HG02938 (cell line): ENCODE data around the gene BACH2.

Source experiments
- ATAC-seq: cut with Tn5 transposase; IDR thresholded peaks from one replicate; pipeline ENCODE4 v1.9.1; 2021; ENCODE audit warnings: mild to moderate bottlenecking, moderate library complexity; ENCODE audit not compliant: unreplicated experiment

BACH2 gene

DNA sequence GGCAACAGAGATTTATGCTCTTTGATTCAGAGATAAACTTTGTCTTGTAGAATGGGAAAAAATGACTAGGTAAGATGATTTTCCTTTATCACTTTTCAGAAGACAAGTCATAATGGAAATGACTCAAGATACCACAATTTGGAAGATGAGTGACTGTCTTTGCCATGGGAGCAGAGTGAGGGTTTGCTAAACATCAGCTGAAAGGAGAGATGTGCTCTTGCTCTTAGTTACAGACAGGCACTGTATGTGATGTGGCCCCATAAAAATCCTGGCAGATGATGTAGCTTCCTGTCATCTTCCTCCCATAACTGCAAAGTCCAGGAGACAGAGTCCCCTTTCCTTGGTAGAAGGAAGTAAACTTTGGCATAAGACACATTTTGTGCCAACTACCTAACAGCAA lies 47.6 kb downstream of the BACH2 start:
- no peak for ATAC-seq

DNA sequence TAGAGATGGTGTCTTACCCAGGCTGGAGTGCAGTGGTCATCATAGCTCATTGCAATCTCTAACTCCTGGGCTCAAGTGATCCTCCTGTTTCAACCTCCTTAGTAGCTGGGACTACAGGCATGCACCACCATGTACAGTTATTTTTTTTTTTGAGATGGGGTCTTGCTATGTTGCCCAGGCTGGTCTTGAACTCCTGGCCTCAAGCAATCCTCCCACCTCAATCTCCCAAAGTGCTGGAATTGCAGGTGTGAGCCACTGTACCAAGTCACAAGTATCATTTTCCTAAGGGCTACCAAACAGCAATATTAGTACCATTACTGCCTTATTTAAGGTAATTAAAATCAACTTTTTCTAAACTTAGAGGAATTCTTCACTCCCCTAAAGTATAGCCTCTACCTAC lies 49.4 kb downstream of the BACH2 start:
- ATAC-seq: no peak

DNA sequence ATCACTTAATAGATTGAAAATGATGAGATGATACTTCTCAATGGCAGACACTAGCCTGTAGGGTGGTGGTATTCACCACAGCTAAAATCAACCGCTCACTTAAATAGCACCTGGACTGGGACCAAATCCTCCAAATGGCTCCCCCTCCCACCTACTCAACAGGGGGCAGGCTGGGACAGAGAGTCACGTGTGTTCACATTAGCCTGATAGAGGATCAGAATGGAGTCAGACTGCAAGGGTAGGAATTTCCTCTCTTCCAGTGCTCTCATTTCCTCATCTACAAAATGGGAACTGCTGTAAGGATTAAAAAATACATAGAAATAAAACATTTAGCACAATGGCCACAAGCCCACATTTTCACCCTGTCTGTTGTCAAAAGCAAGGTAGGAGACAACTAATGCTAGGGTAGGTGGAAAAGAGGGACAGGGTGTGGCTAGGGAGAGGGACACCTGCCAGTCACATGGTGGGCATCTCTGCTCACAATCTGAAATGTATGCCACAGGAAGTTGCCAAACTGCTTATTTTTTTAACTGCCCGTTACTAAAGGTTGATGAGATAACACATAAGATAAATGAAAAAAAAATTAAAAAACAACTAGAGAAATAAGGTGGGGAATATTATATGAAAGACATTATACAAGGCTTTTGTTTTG lies 55.3 kb downstream of the BACH2 start:
- ATAC-seq: no peak

DNA sequence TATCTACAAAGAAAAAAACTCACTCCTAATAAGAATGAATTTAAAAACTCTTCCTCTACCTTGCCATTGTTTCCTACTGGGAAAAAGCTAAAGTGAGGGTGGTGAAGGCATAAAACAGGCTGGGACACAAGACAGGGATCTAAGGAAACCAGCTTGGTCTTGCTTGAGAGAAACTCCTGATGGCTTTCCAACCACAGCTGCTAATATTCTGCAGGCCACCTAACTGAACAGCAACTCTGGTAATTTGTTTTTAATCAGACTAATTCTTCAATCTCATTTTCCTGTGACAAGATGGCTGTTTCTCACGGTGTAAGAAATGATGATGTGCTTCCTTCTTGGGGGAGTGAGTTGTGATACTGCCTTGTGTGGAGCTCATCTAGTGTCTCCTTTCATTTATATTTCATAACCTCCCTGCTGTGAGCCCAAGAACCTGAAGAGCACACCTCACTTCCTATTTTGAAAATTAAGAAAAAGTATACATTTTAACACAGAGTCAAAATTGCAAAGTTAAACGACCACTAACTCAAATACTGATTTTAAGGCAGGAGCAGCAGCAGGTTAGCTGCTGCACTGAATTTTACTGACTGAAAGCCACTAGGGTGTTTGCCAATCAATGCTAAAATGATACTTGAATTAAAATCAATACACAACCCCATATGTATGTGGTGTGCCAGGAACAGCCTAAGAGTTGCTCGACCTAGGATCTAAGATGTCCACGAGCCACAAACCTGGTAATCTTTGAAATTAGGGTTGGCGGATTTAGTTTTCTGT lies 58.0 kb downstream of the BACH2 start:
- ATAC-seq: no peak

DNA sequence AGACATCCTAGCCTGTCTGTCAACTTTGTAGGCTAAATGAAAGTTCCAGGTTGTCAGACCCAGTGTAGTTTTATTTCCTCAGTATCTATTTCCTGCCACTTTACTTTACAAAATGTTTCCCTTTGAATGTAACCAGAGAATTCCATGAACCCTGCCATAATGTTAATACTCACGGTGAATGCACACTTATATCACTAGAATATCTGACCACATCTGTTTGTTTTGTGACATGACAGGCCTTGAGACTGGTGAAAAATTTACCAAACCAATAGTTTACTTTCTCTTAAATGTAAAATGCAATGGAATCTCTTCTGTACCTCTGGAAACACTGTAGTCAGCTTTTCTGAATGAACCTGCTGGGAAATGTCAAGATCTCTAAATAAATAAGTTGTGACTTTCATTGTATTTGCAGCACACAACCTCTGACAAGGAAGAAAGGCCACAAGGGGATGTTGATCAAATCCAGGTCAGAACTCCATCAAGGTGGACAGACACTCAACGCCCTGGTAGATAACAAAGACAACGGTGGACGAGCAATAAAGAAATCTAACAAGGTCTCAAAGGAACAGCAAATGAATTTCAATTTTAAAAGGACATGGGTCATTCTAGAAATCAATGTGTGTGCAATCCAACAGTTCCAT lies 59.2 kb downstream of the BACH2 start:
- ATAC-seq: no peak

DNA sequence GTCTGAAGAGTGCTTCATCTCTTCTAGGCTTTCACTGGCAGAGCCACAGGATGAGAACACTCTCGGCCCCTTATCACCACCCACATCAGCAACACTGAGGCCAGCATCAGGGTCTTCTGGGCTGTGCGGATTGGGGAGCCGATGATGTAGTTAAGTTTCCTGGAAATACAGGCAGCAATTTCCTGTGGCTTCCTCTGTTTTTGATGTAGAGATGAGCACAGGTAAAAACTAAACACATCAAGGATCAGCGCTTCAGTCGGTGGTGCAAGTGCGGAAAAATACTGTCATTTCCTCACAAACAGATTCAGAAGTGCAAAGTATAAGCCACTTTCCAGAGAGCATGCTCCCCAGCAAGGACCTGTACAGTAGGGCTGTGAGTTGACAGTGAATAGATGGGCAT lies 62.6 kb downstream of the BACH2 start:
- ATAC-seq: no peak

DNA sequence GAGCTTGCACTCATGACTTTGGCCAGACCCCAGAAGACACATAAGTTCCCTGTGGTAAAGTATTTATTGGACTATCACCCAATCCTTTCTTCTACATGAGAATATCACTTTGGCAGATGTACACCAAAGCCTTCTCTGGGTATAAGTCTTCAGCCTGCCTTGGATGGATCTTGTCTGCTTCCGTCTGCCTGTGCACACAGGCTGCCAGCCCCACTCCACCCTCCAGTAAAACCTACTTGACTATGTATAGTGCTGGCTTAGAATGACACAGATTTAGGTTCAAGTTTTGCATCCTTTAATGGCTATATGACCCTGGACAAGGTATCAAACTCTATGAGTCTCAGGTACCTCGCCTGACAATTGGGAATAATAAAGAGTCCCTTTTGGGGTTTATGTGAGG lies 63.4 kb downstream of the BACH2 start:
- no peak for ATAC-seq

DNA sequence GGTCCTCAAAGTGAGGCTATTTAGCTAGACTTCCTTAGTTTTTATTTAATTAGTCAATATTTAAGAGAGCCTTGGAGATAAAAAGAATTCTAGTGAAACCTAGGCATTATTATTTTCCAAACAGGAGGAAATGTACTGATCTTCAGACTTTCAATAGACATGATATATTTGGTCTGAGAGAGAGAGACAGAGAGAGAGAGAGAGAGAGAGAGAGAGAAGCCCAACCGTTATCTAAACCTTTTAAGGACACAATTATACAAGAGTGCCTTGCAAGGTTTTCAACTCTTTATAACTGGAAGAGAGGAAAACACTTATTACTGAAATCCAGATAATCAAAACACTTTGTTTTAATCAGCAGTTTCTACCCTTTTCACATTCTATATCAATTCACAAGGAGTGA lies 64.8 kb downstream of the BACH2 start:
- ATAC-seq: no peak

DNA sequence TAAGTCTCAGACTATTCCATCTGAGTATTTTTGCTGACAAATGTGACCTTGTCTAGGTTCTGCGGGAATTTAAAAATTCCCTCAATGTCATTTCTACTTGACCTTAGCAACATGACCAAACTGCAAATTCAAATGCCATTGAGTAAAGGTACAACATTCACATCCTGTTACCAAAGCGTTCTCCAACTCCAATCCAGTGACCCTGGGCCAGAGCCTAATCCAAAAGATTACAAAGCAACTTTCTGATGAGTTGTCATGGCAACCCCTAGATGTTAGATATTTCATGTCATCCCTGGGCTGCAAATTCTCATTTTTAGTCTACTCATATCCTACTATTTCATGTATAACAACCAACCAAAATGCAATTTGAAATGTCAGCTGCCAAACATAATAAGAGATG lies 65.3 kb downstream of the BACH2 start:
- no peak for ATAC-seq

DNA sequence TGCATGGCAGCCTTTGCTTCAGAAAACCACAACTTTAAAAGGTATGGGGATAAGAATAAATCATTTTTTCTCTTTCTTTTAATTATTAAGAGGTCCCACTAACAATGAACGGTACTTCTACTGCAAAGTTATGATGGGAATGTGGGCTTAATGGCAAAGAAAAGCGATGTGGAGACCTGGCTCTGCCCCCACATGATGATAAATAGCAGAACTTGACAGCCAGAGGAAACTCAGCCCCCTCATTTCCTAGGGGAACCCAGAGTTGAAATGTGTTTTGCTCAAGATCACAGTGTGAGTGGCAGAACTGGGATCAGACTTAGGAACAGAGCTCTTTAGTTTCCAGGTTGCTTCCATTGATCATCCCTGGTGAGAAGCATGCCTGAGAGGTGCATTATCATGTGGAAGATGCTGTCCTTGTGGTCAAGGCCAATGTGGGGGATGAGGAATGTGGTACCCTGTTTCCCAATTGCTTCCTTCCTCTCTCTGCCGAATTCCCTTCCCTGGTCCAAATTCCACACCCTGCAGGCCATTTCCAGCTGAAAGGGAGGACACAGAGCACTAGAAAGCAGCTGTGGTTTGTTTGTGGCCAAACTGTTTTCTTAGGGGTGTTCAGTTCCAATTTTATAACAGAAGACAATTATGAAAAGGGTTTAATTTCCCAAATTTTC lies 66.0 kb downstream of the BACH2 start:
- ATAC-seq: no peak

DNA sequence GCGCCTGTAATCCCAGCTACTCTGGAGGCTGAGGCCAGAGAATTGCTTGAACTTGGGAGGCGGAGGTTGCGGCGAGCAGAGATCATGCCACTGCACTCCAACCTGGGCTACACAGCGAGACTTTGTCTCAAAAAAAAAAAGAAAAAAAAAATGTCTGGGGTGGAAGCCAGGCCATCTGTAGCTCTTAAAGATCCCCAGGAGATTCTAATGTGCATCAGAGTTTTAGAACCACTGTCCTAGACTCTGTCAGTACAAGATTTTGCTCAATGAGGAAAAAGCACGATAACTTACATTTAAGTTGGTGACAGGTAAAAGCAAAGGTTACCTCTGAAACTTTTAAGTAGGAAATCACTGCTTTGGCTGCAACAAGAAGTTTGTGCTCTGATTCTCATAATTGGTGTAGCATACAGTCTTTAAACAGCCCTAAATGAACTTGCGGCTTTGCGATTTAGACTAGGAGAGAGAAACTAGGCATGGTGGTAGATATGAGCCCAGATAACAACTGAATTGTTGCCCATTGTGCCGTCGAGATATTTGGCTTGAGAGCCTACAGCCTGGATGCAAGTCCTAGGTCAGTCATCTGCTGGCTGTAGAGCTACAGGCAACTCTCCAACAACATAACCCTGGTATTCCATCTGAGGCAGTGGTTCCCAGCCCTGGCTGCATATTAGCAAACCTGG lies 67.2 kb downstream of the BACH2 start:
- ATAC-seq: no peak

DNA sequence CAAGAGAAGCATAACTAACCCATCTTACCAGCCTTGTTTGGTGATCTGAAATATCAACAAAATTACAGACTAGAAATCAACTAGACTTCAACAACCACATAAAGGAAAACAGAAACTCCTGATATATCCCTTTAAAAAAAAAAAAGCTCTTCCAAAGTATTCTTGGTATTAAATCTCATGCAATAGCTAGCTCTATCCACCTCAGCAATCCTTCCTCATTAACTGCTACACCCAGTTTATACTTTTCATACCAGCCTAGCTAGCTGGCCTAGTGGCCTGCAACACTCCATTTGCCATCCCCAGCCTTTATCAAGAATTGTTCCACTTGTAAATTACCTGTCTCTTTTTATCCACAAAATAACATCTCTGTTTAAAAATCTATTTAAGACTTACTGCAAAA lies 69.0 kb downstream of the BACH2 start:
- no peak for ATAC-seq

DNA sequence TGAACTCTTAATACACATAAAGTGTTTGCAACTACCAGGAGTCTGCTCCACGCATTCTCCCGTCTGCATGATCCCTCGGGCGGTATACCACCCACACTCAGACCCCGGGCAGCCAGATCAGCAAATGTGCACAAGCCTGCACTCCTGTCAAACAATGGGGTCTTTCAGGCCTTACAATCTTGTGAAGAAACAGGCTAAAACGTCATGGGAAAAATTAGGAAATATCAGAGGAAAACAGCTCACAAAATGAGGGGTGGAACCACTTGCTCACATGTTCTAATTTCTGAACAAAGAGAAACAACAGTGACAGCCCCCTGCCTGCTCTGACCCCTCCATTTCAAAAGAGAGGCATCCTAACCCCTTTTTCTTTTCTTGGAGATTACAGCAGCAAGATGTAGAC lies 69.4 kb downstream of the BACH2 start:
- ATAC-seq: no peak

DNA sequence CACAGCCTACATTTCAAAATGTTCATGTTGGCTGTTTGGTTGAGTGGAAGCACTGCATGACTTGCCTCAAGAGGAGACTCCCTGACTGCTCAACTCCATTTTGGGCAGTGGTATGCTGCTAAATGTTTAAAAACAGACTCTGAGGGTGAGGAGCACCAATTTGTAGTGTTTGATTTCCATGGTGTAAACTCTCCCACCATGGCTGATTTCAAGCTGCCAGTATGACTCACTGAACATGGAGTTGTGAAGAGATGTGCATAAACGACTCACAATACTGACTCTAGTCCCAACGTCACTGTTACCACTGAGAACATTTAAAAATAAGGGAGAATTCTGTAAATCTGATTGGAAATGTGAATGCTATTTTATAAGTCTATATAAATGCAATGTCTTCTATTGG lies 70.4 kb downstream of the BACH2 start:
- ATAC-seq: no peak

DNA sequence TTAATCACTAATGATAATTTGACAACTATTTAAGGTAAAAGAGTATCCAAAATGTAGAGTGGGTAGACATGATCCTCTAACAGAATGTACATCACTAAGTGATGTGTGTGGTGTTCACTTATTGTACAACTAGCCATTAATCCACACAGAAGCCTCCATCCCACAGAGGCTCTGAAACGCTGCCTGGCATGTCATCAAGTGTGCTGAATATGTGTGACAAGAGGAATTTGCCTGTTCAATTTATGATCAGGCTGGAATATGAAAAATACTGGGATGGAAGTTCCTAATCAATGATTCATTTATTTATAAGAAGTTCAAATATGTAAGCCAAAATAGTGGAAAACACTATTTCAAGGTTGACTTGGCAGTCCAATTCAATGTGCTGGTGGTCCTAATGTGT lies 72.4 kb downstream of the BACH2 start:
- ATAC-seq: no peak

DNA sequence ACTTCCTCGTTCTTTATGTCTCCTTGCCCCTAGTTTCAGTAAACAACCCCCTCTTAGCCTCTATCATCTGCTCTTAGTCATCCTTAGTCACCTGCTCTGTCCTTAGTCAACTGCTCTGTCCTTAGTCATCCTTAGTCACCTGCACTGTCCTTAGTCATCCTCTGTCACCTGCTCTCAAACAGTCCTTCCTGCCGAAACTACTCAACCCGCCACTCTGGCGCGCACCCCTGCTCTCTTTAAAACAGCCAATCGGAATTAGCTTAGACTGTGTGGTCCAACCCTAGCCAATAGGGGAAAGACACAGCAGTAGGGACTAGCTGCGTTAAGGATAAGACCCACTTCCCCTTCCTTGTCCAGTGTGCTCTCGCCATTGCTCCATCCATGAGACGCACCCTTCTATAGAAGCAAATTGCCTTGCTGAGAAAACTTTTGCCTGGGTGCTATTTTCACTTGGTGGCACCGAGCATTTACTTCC lies 73.9 kb downstream of the BACH2 start:
- ATAC-seq: no peak

DNA sequence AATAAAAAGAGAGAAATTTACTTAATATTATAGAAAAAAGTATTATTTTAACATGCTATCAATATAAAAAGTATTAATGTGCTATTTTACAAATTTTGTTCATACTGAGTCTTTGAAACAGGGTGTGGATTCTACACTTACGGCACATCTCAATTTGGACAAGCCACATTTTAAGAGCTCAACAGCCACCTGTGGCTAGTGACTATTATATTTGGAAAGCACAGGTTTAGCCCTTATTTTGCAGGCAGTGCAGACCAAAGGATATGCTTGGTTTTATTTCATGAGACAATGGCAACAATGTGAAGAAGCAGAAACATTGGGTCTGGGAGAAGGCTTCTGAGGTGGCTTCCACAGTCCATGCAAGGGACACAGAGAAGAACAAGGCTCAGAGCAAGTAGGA lies 74.6 kb downstream of the BACH2 start:
- ATAC-seq: no peak

DNA sequence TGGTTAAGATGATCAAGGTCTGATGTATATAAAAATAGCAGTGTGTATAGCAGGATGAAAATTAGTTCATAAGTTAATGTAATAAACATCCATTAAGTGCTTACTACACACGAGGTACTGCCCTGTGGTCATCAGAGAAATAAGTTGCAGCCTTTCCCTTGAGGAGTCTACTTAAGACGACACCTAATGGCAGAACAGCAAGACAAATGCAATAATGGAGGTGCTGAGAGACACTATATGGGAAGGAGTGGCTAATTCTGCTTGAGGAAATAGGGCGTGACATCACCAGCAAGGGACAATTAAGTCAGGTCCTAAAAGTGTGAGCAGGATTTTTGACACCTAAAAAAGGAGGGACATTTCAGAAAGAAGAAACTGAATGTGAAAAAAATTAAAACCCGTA lies 75.2 kb downstream of the BACH2 start:
- no peak for ATAC-seq

DNA sequence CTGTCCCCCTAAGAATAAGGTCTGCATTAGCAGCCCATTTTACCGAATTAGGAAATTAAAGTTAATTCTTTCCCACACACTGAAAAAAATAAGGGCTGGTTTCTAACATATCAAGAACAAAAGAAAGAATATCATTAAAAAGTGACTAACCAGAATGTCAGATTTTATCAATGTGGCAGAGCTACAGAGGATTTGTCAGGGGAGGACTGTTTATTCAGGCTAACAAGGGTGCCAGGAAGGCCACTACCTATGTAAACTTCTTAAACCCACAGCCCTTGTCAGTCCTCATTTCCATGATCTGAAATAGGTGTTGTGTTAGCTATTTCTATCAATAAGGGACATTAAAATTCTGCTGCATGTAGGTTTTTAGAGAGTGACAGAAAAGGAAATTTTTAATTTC lies 76.4 kb downstream of the BACH2 start:
- no peak for ATAC-seq

DNA sequence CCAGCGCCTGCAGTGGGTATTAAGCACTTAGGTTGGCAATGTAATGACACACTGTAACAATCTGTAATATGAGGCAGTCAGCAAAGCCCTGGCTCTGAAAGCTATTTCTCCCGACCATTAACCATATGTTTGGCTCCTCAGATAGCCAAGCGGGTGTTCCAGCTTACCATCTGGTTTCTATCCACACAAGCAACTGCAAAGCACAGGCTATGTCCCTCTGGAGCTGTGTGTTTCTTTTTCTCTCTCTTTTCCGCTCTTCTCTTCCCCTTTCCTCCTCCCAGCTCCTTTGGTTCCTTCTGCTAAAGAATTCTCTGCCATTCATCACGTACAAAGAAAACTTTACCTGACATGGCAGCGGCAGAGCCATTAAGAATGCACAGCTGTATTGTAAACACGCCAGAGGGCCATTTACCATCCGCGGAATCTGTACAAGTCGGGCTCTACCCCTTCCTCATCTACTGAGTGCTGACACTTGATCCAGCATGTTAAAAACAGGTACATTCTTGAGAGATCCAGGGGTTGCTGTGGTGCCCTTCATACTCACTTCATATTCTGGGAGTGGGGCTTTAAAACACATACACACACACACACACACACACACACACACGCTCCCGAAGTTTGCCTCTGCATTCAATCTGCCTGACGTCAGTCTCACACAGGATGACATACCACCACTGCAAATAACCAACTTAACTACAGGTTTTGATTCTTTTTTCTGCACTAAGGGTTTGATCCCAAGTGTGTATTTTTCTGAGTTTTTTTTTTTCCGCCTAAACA lies 77.2 kb downstream of the BACH2 start:
- ATAC-seq: no peak

DNA sequence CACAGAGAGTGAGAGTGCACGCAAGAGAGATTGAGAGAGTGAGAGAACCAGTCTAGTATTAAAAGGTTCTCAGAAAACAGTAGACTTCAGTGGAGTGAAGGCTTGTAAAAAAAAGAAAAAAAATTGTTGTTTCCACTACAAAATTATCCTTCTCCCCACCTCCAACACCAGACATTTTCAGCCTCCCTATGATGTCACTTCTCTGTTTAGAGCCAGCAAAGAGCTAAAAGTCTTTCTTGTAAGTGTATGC lies 77.8 kb downstream of the BACH2 start:
- peak; percentile 37 for ATAC-seq
